ENCODE measurements around the gene ST7.

The ST7 gene

GRCh38 chr7:117064688-117065087 lies 111.4 kb downstream of the ST7 start:
- TF ChIP-seq CTCF (IDR thresholded peaks at IDR 0.05; ENCODE audit: unreplicated experiment in 3 of 3), result no peak
- Mint-ChIP-seq H3K27me3 (ENCODE audit: low read depth) (no peaks in the 10 kb centered on the region), H3K27ac (no peak overlapping the region)

GRCh38 chr7:117065571-117066150 lies 112.4 kb downstream of the ST7 start:
- no peak for TF ChIP-seq CTCF (IDR thresholded peaks at IDR 0.05; ENCODE audit: unreplicated experiment in 3 of 3)
- H3K9me3 Mint-ChIP-seq, result no peaks in the 10 kb centered on the region
- H3K27me3 Mint-ChIP-seq (ENCODE audit: low read depth), result no peaks in the 10 kb centered on the region
- H3K4me1 Mint-ChIP-seq, result peaks cover 33% of the 10 kb centered on the region
- H3K4me3 Mint-ChIP-seq, result no peak overlapping the region
- no peak overlapping the region for H3K27ac Mint-ChIP-seq
- no peaks in the 10 kb centered on the region for H3K36me3 Mint-ChIP-seq (ENCODE audit: low read depth)

More at GRCh38 chr7:117064688-117065087, 111.4 kb downstream of the ST7 start:
- peaks cover 28% of the 10 kb centered on the region for H3K4me1 Mint-ChIP-seq
- H3K4me3 Mint-ChIP-seq, result no peak overlapping the region
- no peaks in the 10 kb centered on the region for H3K36me3 Mint-ChIP-seq (ENCODE audit: low read depth)
- no peaks in the 10 kb centered on the region for H3K9me3 Mint-ChIP-seq

- TF ChIP-seq CTCF (IDR thresholded peaks at IDR 0.05; ENCODE audit: unreplicated experiment in 3 of 3), result no peak
- Mint-ChIP-seq H3K27me3 (ENCODE audit: low read depth) (no peaks in the 10 kb centered on the region), H3K27ac (no peak overlapping the region), H3K36me3 (ENCODE audit: low read depth) (no peaks in the 10 kb centered on the region), H3K9me3 (no peaks in the 10 kb centered on the region), H3K4me3 (no peak overlapping the region), H3K4me1 (peaks cover 37% of the 10 kb centered on the region)
Measured at GRCh38 chr7:117066668-117067067, 113.4 kb downstream of the ST7 start.

GRCh38 chr7:117067340-117067739 lies 114.0 kb downstream of the ST7 start:
- Mint-ChIP-seq H3K9me3 (no peaks in the 10 kb centered on the region), H3K4me3 (no peak overlapping the region), H3K27ac (peak overlapping the region; percentile 29 to 70 (median 42)), H3K4me1 (peaks cover 44% of the 10 kb centered on the region), H3K36me3 (ENCODE audit: low read depth) (no peaks in the 10 kb centered on the region), H3K27me3 (ENCODE audit: low read depth) (no peaks in the 10 kb centered on the region)
- no peak for TF ChIP-seq CTCF (IDR thresholded peaks at IDR 0.05; ENCODE audit: unreplicated experiment in 3 of 3)

- no peaks in the 10 kb centered on the region for H3K27me3 Mint-ChIP-seq (ENCODE audit: low read depth)
- peaks cover 50% of the 10 kb centered on the region for H3K4me1 Mint-ChIP-seq
- no peaks in the 10 kb centered on the region for H3K9me3 Mint-ChIP-seq
- peak overlapping the region; percentile 54 to 78 (median 70) for H3K27ac Mint-ChIP-seq
- H3K4me3 Mint-ChIP-seq, result no peak overlapping the region
- no peak for TF ChIP-seq CTCF (IDR thresholded peaks at IDR 0.05; ENCODE audit: unreplicated experiment in 3 of 3)
- no peaks in the 10 kb centered on the region for H3K36me3 Mint-ChIP-seq (ENCODE audit: low read depth)
Measured at GRCh38 chr7:117068511-117069145, 115.3 kb downstream of the ST7 start.

GRCh38 chr7:117069379-117069778 lies 116.1 kb downstream of the ST7 start:
- Mint-ChIP-seq H3K36me3 (ENCODE audit: low read depth) (no peaks in the 10 kb centered on the region), H3K27ac (peak overlapping the region; percentile 54 to 70 (median 57)), H3K4me1 (peaks cover 50% of the 10 kb centered on the region), H3K4me3 (no peak overlapping the region), H3K27me3 (ENCODE audit: low read depth) (no peaks in the 10 kb centered on the region), H3K9me3 (no peaks in the 10 kb centered on the region)
- TF ChIP-seq CTCF (IDR thresholded peaks at IDR 0.05; ENCODE audit: unreplicated experiment in 3 of 3), result no peak

Measured in nephron (organoid).